Heart right ventricle (tissue), 16 donors: ENCODE results near the gene ATP13A1. TPM values are rescaled to one million over a fixed set of nuclear protein-coding genes. Genes with fewer than 3 reads are reported as not detected.

Experiments used
- ATAC-seq, 8 donors: fragments of 200-7000 bp; cut with Tn5 transposase; one replicate each; pipeline ENCODE4 v1.9.1; 2020; ENCODE audit warnings: mild to moderate bottlenecking in 8 of 8, moderate library complexity in 8 of 8, moderate number of reproducible peaks in 1 of 8
- DNase-seq, 2 donors: peaks; one replicate each; pipeline ENCODE4 v3.0.0-alpha.2; 2020
- H3K27ac ChIP-seq, 10 donors: fragments of 200-600 bp; sonication (generic) in 2 of 10; one replicate each; pipeline versions ENCODE4 v1.5.0 to v1.8.0; 2020 to 2022; ENCODE audit warnings: mild to moderate bottlenecking in 3 of 10
- H3K27me3 ChIP-seq, 7 donors: fragments of 200-600 bp; one replicate each; pipeline ENCODE4 v1.8.0; 2021 to 2022; ENCODE audit warnings: mild to moderate bottlenecking in 2 of 7
- H3K36me3 ChIP-seq, 9 donors: fragments of 200-600 bp; sonication (generic) in 1 of 9; one replicate each; pipeline versions ENCODE4 v1.5.0 to v1.8.0; 2020 to 2022; ENCODE audit warnings: mild to moderate bottlenecking in 2 of 9
- H3K4me1 ChIP-seq, 9 donors: fragments of 200-600 bp; sonication (generic) in 1 of 9; one replicate each; pipeline versions ENCODE4 v1.5.0 to v1.8.0; 2020 to 2022; ENCODE audit warnings: mild to moderate bottlenecking in 4 of 9
- H3K4me3 ChIP-seq, 10 donors: fragments of 200-600 bp; sonication (generic) in 2 of 10; one replicate each; pipeline versions ENCODE4 v1.5.0 to v1.8.0; 2020 to 2022; ENCODE audit warnings: mild to moderate bottlenecking in 7 of 10, moderate library complexity in 2 of 10
- H3K9me3 ChIP-seq, 11 donors: fragments of 200-600 bp in 10 of 11; sonication (generic) in 2 of 11; one replicate each; pipeline versions ENCODE4 v1.5.0 to v1.8.0; 2013 to 2022; ENCODE audit warnings: mild to moderate bottlenecking in 2 of 11, control low read depth in 1 of 11, moderate library complexity in 1 of 11
- WGBS, 2 donors: extraction: QIAGEN DNeasy Blood & Tissue Kit; methylation state at CpG; one replicate each; pipeline ENCODE4 v1.1.7; 2013; ENCODE audit warnings: inconsistent platforms in 1 of 2; 5-methylcytosine and 5-hydroxymethylcytosine counted together
- intact Hi-C, 10 donors: fragments of 100-400 bp; cut with DNase I; formaldehyde crosslinking; loops; one replicate each; pipeline versions ENCODE4 v1.11.1 to v1.14.2; 2022
- polyA plus RNA-seq, 2 donors: library from polyadenylated mRNA; stranded (reverse); fragments of 200-250 nt; gene quantifications; one replicate each; pipeline ENCODE4 v1.2.3, GENCODE V29; 2013
- total RNA-seq, 10 donors: library from RNA; stranded (reverse); fragmentation: NEBNext Ultra II Directional in 3 of 10; extraction: Animal tissue kit (Norgen Biotek cat#: 25700) in 3 of 10; gene quantifications; one replicate each; pipeline versions ENCODE4 v1.2.1 to v1.2.4, GENCODE V29; 2021 to 2023
- TF ChIP-seq, protein P1 (sequence below), 9 donors: fragments of 200-600 bp; sonication (generic) in 2 of 9; IDR thresholded peaks; one replicate each; pipeline versions ENCODE4 v1.5.0 to v1.8.0; 2021 to 2022; ENCODE audit warnings: antibody characterized with exemption in 9 of 9, mild to moderate bottlenecking in 5 of 9, moderate library complexity in 1 of 9
- donor health status: Arrhythmogenic right ventricular cardiomyopathy.
- donor health status: ischemic (EF 13 %, LVEDD 7.1; RV severe dilation, severe dysfunction).
- donor health status: healthy with polysubstance abuse.
- donor health status: DM: no; HTN: yes; CAD: no.
- donor health status: DM: no; HTN: no; CAD: no.
- donor health status: ischemic (EF 25% LVEDD 6.9; RV normal size, moderate dysfunction).
- donor health status: ischemic (EF 25% LVEDD 5.7; RV mildly dilated, moderate dysfunction).
- donor health status: healthy.
- donor health status: DM: yes; HTN: yes; CAD: no.
- donor health status: Ischemic cardiomyopathy.
- donor health status: ischemic (EF 35%, LVEDD 5.7; RV mildly dilated, moderate dysfunction).
- donor health status: nonischemic (EF 11% LVEDD 7.7; RV severe dilation, severe dysfunction).
- donor health status: DM: yes; HTN: yes; CAD: no.
- donor health status: PGD.
- donor health status: ischemic (EF 29% LVEDD 5.4; RV normal size, mild dysfunction).
- donor health status: nonischemic (EF 23%, LVEDD 6.1; RV moderate dilation, normal function).

The ATP13A1 gene
- total and polyA plus RNA-seq, 12 donors: 12.3 to 34.5 (median 18.8) TPM

DNA sequence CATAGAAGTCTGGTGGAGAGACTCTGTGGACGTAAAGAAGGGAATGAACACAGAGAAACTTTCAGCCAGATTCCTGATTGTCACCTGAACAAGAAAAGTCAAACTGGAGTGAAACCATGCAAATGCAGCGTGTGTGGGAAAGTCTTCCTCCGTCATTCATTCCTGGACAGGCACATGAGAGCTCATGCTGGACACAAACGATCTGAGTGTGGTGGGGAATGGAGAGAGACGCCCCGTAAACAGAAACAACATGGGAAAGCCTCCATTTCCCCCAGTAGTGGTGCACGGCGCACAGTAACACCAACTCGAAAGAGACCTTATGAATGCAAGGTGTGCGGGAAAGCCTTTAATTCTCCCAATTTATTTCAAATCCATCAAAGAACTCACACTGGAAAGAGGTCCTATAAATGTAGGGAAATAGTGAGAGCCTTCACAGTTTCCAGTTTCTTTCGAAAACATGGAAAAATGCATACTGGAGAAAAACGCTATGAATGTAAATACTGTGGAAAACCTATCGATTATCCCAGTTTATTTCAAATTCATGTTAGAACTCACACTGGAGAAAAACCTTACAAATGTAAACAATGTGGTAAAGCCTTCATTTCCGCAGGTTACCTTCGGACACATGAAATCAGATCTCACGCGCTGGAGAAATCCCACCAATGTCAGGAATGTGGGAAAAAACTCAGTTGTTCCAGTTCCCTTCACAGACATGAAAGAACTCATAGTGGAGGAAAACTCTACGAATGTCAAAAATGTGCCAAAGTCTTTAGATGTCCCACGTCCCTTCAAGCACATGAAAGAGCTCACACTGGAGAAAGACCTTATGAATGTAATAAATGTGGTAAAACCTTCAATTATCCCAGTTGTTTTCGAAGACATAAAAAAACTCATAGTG, 15.9 kb upstream of the ATP13A1 start:
- TF ChIP-seq, protein P1, sequence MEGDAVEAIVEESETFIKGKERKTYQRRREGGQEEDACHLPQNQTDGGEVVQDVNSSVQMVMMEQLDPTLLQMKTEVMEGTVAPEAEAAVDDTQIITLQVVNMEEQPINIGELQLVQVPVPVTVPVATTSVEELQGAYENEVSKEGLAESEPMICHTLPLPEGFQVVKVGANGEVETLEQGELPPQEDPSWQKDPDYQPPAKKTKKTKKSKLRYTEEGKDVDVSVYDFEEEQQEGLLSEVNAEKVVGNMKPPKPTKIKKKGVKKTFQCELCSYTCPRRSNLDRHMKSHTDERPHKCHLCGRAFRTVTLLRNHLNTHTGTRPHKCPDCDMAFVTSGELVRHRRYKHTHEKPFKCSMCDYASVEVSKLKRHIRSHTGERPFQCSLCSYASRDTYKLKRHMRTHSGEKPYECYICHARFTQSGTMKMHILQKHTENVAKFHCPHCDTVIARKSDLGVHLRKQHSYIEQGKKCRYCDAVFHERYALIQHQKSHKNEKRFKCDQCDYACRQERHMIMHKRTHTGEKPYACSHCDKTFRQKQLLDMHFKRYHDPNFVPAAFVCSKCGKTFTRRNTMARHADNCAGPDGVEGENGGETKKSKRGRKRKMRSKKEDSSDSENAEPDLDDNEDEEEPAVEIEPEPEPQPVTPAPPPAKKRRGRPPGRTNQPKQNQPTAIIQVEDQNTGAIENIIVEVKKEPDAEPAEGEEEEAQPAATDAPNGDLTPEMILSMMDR (IDR thresholded peaks at IDR 0.05): no peak
- DNase-seq: no peak
- intact Hi-C loops: loop anchor here in 1 of 10 donors (10.0 kb wide), 1 partner anchor 55 kb away; the partner anchor contains the start of gene ZNF14
- ATAC-seq: no peak
- Histone ChIP-seq H3K27ac (no peak overlapping the region), H3K9me3 (peaks cover 0 to 100% (median 8%) of the 10 kb centered on the region in 11 donors), H3K4me1 (no peaks in the 10 kb centered on the region), H3K27me3 (no peaks in the 10 kb centered on the region), H3K4me3 (no peak overlapping the region), H3K36me3 (peaks cover 0 to 87% (median 30%) of the 10 kb centered on the region in 9 donors)
- WGBS, 2 donors: 98% methylated on average over 20 of the region's 20 CpGs

DNA sequence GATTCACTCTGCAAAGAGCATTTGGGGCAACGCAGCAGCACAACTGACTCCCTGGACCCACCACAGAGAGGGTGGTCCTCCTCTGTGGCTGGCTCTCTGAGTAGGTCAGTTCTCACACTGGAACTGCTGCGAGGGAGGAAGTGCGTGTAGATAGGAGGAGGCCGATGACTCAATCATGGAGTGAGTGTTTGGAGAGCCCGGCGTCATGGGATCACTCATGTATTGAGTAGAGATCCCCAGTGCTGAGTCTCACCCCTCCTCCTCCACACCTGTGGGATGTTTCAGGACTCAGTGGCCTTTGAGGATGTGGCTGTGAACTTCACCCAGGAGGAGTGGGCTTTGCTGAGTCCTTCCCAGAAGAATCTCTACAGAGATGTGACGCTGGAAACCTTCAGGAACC, 14.1 kb upstream of the ATP13A1 start:
- WGBS, 2 donors: 95 to 98% methylated on average over 7 of the region's 7 CpGs
- ATAC-seq: no peak
- peaks cover 0 to 95% (median 8%) of the 10 kb centered on the region in 11 donors for H3K9me3 ChIP-seq

DNA sequence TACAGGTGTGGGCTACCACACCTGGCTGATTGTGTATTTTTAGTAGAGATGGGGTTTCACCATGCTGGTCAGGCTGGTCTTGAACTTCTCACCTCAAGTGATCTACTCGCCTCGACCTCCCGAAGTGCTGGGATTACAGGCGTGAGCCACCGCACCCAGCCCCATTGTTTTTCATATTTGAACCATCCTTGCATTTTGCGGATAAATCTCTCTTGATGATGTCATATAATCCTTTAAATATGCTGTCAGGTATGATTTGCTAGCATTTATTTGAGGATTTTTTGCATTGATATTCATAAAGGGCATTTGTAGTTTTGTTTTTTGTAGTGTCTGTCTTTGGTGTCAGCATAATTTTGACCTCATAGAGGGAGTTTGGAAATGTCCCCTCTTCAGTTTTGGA, 10.8 kb upstream of the ATP13A1 start:
- Histone ChIP-seq H3K36me3 (peaks cover 0 to 77% (median 20%) of the 10 kb centered on the region in 9 donors), H3K27me3 (no peaks in the 10 kb centered on the region), H3K27ac (no peak overlapping the region), H3K9me3 (peaks cover 0 to 73% (median 3%) of the 10 kb centered on the region in 11 donors), H3K4me1 (peaks cover 0 to 12% (median 8%) of the 10 kb centered on the region in 9 donors), H3K4me3 (no peak overlapping the region)
- TF ChIP-seq, protein P1 (IDR thresholded peaks at IDR 0.05): no peak
- 98 to 100% methylated on average over 6 of the region's 6 CpGs for WGBS, 2 donors
- no peak for DNase-seq
- ATAC-seq: no peak
- intact Hi-C loops: loop anchor here in 1 of 10 donors (10.0 kb wide), 1 partner anchor 60 kb away; the partner anchor contains the start of gene ZNF14

More for the DNA sequence above, 14.1 kb upstream of the ATP13A1 start:
- Histone ChIP-seq H3K4me3 (no peak overlapping the region), H3K36me3 (peaks cover 0 to 100% (median 30%) of the 10 kb centered on the region in 9 donors), H3K4me1 (no peaks in the 10 kb centered on the region), H3K27me3 (no peaks in the 10 kb centered on the region), H3K27ac (no peak overlapping the region)
- intact Hi-C loops: loop anchor here in 1 of 10 donors (10.0 kb wide), 1 partner anchor 57 kb away; the partner anchor contains the start of gene ZNF14
- TF ChIP-seq, protein P1 (IDR thresholded peaks at IDR 0.05): no peak
- no peak for DNase-seq

DNA sequence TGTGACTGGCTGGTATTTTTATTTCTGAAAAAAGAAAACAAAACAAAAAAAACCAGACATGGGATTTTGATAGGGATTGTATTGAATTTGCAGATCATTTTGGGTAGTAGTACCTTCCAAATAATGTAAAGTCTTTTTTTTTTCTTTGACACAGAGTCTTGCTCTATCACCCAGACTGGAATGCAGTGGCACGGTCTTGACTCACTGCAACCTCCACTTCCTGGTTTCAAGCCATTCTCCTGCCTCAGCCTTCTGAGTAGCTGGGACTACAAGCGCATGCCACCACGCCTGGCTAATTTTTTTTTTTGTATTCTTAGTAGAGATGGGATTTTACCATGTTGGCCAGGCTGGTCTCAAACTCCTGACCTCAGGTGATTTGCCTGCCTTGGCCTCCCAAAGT, 9.3 kb upstream of the ATP13A1 start:
- peaks cover 0 to 62% (median 6%) of the 10 kb centered on the region in 9 donors for H3K36me3 ChIP-seq
- peaks cover 0 to 19% (median 12%) of the 10 kb centered on the region in 9 donors for H3K4me1 ChIP-seq
- no peak overlapping the region for H3K27ac ChIP-seq
- H3K27me3 ChIP-seq: no peaks in the 10 kb centered on the region
- no peak overlapping the region for H3K4me3 ChIP-seq
- ATAC-seq: no peak
- DNase-seq: no peak
- peaks cover 0 to 58% (median 0%) of the 10 kb centered on the region in 11 donors for H3K9me3 ChIP-seq
- TF ChIP-seq, protein P1 (IDR thresholded peaks at IDR 0.05): no peak
- 93 to 95% methylated on average over 3 of the region's 3 CpGs for WGBS, 2 donors
- intact Hi-C loops: loop anchor here in 1 of 10 donors (10.0 kb wide), 1 partner anchor 62 kb away; the partner anchor contains the start of gene ZNF14
